ENCODE data around the gene PHLDA1.

Gene PHLDA1

DNA sequence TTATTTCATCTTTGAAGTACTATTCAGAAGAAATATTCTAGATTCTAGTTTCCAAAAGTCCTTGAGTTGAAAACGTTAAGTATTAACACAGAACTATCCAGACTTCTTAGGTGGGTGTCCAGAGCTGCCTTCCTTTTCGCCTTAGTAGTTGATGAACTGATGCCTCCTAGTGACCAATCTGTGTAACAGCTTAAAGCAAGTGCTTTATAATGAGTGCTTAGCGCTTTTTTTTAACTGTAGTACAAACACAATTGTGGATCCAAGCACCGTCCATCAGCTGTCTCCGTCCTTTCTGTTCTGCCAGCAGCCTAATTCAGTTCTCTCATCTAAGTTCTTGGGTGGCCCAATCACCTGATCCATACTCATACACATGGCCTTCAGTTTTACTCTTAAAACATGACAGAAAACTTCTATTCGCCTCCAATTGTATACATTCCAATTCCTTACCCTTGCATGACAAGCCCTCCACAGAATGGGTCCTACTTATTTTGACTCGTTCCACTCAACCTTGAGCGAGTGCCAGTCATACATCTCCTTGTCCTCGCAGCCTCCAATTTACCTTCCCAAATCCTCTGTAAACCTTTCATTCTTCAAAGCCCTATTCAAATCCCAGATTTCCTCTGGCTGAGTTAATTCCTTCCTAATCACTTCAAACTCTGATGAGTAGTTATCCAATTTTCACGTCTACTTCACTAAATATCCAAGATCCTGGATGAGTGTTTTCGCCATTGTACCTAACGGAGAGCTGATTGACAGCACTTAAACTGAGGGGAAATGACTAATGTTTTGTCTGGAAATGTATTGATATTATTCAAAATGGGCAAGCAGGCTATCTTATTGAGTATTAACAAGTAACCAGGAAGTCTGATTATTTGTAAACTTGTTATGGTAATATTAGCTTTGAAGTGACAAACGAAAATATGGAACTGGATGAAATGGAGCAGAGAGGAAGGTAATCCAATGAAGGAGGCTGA lies 5.8 kb upstream of the PHLDA1 start:
- peak; percentile 68 for DNase-seq

GRCh38 chr12:76035045-76035444 lies 3.5 kb upstream of the PHLDA1 start:
- DNase-seq: no peak

DNA sequence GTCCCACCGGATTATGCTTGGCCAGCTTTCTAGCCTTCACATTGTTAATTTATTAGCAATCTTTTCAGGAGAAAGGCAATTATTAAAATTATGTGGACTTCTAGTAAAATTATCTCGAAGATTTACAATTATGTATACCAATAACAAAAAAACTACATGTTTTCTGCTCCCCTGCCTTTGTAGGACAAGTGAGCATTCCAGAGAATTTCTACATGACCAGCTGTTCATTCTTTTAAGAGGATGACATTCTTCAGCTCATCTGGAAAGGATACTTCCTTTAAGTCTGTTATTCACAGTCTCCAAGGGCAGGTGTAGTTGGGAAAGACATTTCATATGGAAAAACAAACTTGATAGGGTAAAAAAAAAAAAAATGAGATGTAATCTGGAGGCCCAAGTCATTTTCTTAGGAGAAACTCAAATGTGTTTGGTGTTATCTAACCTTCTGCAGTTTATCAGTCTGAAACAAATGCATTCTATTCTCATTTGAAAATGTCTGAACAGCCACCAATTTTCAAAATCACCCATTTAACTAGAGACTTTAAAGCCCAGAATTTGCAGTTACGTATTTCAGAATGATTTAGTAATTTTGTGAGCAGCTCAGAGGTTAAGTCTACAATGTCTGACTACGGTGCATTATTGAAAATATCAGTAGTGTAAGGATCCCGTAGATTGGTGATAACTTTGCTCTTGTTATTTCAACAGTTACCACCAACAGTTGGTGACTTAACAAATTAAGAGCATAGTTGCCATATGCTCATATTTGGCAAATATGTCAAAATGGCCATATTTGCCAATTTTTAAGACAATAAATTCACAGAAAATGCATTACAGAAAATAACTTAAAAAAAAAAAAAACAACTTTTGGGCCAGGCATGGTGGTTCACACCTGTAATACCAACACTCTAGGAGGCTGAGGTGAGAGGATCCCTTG lies 1.8 kb upstream of the PHLDA1 start:
- DNase-seq: no peak

DNA sequence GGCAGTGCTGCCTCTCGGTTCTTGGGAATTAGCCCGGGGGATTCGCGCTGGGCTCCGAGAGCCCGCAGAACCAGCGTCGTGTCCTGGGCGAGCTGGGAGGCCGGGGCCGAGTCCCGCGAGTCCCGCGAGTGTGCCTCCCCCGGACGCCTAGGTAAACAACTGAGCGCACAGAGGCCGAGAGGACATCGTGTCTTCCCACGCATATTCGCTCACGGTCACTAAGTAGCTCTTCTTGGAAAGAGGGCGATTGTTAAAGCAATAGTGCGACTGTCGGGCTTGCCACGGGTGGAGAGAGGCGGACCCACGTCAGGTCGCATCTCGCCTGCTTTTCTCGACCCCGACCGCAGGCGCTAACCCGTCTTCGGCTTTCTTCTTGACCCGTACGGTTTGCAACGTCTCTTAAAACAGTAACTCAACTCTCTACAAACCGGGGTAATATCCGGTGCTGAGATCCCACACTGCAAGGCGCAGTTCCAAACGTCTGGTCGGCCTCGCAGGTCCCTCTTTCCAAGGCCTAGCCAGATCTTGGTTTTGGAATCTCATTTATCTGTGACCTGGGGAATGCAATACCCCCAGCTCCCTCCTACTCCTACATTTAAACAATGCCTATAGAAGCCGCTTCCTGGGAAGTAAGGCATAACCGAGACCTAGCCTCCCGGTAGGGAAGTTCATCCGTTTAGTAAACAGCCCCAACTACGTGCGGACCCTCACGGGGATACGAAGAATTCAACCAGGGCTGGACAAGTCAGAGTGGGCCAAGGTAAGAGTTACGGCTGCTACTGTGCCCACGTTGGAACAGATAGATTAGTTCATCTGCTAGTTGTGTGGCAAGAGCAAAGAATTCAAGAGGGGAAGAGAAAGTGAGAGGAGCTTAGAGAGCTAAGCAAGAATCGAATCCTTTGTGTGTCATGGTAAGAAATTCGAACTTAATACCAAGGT lies 736 bp upstream of the PHLDA1 start:
- peak; percentile 83 for DNase-seq

DNA sequence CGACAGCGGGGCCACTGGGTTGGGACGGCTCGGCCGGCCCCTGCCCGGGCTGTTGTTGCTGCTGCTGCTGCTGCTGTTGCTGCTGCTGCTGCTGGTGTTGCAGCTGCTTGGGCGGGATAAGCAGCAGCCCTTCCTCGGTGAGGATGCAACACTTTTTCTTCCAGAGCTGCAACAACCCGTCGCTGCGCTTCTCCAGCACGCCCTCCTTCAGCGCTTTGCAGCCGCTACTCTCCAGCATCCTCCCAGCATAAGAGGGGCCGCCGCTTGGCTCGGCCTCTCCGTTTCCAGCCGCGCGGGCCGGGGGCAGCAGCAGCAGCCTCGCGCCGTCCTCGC lies 529 bp downstream of the PHLDA1 start:
- DNase-seq: no peak

DNA sequence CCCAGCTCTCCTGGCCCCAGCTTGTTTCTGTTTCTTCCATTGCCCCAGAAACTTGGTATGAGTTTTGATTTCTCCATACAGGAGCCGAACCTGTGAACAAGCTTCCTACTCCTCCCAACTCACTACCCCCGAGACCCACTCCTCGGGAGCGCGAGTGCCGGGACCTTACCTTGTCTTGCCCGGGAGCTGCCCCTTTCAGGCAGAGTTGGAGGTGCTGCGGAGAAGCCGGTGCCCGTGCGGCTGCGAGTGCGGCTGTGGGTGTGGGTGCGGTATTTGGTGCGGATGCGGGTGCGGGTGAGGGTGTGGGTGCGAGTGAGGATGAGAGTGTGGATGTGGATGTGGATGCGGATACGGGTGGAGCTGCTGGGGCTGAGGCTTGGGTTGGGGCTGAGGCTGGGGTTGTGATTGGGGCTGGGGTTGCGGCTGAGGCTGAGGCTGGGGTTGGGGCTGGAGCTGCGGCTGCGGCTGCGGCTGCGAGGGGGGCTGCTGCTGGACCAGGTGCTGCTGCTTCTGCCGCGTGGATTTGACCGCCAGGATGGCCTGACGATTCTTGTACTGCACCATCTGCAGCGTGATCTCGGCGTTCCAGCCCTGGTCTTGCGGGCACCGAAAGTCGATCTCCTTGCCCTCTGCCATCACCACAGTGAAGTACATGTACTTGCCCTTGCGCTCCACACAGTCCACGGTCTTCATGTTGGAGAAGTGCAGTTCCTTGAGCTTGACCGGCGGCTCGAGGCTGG lies 1.1 kb downstream of the PHLDA1 start:
- peak; percentile 34 for DNase-seq

DNA sequence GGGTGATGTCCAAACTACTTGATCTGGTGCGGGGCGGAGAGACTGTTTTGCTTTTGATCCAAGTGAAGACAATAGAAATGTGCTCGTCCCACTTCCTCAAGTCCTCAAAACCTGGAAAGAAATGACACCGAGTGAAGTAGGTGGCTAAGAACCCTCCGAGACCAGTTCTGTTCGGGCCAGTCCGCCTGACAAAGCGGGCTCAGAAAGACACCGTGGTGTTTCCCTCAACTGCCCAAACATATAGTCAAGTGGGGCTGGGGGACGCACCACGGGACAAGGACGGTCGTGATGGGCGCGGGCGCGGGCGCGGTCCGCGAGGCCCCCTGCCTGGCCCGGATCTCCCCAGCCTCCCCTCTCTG lies 1.6 kb downstream of the PHLDA1 start:
- no peak for DNase-seq

- no peak for DNase-seq
Observed at GRCh38 chr12:76028571-76029277, 2.9 kb downstream of the PHLDA1 start.

DNA sequence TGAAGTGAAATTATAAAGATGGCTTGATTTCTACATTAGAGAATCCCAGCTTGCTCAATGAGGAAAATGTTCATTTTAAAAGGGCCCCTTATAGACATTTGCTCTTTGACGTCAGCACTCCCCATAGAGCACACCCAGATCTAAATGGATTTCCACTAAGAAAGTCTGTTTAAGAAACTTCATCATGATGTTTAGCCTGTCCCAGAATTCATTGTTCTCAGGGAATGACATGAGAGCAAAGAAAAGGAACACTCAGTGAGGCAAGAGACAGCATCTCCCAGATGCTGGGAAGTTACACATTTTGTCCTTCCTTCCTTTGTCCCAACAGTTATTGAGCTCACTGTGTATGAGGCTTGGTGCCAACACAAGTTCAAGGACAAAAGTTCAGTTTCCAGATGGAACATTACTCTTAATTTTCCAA lies 4.9 kb downstream of the PHLDA1 start:
- no peak for DNase-seq

DNA sequence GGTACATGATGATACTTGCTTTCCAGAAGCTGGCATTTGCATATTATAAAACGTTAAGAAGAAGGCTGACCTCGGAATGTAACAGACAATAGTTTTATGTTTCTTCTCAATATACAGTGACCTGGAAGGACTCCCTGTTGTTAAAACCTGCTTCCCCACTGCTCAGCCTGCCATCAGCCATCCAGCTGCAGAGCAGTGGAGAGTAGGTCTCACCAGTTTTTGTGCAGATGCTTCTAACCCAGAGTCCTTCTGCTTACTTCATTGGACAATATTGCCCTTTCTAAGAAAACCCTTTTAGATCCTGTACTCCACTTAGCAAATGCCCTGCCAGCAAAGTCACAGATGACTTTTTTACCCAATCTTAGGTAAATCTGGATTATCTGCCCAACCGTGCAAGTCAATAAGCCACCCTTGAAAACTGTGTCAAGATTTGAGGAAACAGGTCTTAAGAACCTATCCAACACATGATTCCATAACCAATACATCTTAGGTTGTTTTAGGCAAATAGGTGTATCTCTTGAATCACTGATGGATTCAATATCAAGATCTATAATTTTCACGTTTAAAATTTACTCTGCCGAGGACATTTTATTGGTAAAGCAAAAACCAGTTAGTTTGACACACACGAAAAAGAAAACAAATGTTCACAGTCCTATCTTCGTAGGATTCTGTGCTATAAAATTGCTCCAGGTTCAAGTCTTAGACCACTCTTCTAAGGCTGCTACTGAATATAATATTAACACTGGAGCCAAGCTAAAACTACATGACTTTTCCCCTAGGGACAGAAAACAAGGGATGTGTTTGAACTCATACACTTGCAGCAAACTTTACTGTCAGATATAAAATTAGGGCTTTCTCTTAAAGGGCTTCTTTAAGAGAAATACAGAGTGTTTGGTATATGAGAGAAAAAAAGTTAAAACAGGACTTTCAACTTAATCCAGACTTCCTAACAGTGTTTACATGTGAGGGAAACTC lies 5.7 kb downstream of the PHLDA1 start:
- no peak for DNase-seq

- DNase-seq: peak; percentile 80
Observed at GRCh38 chr12:76024942-76025600, 6.5 kb downstream of the PHLDA1 start.

DNA sequence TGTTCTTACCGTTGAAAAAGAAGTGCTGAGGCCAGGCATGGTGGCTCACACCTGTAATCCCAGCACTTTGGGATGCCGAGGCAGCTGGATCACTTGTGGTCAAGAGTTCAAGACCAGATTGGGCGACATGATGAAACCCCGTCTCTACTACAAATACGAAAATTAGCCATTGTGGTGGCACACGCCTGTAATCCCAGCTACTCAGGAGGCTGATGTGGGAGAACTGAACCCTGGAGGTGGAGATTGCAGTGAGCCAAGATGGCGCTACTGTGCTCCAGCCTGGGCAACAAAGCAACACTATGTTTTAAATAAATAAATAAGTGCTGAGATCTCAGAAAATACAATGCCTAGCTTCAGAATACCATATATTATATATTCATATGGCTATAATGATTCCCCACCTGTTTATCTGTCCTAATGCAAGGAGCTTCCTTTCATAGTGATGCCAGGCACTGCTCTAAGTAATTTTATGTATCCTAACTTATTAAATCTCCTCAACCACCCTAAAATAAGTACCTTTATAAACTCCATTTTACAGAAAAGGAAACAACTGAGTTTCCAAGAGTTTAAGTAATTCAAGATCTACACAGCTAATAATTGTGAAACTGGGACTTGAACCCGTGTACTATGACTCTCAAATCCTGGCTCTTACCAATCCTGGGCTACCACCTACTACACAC lies 7.3 kb downstream of the PHLDA1 start:
- no peak for DNase-seq

GRCh38 chr12:76023069-76023690 lies 8.4 kb downstream of the PHLDA1 start:
- DNase-seq: no peak

- no peak for DNase-seq
Observed at GRCh38 chr12:76022506-76022905, 9.1 kb downstream of the PHLDA1 start.

GRCh38 chr12:76020731-76021672 lies 10.6 kb downstream of the PHLDA1 start:
- peak; percentile 91 for DNase-seq

- peak; percentile 84 for DNase-seq
Observed at GRCh38 chr12:76020281-76020680, 11.3 kb downstream of the PHLDA1 start.

GRCh38 chr12:76018672-76019071 lies 12.9 kb downstream of the PHLDA1 start:
- no peak for DNase-seq
